ENCODE measurements around the gene POLQ.

The POLQ gene

GRCh38 chr3:121552379-121552778 lies 6.6 kb upstream of the POLQ start:
- Mint-ChIP-seq H3K36me3 (ENCODE audit: insufficient read depth) (peaks cover 4% of the 10 kb centered on the region), H3K9me3 (no peaks in the 10 kb centered on the region), H3K27me3 (no peaks in the 10 kb centered on the region), H3K4me1 (no peaks in the 10 kb centered on the region), H3K4me3 (no peak overlapping the region), H3K27ac (ENCODE audit: low read depth) (no peak overlapping the region)
- no peak for DNase-seq (ENCODE audit: low spot score in 2 of 2)
- no peak for ATAC-seq (replicated peaks; ENCODE audit: extremely low read depth, poor library complexity, severe bottlenecking)

GRCh38 chr3:121545049-121545573 lies 677 bp downstream of the POLQ start:
- Mint-ChIP-seq H3K9me3 (no peaks in the 10 kb centered on the region), H3K27ac (ENCODE audit: low read depth) (no peak overlapping the region), H3K4me1 (peaks cover 19% of the 10 kb centered on the region), H3K4me3 (peak overlapping the region; percentile 86), H3K36me3 (ENCODE audit: insufficient read depth) (peaks cover 10% of the 10 kb centered on the region), H3K27me3 (no peaks in the 10 kb centered on the region)
- ATAC-seq (replicated peaks; ENCODE audit: extremely low read depth, poor library complexity, severe bottlenecking) (no peak), DNase-seq (ENCODE audit: low spot score in 2 of 2) (no peak)

GRCh38 chr3:121542924-121543323 lies 2.9 kb downstream of the POLQ start:
- no peak overlapping the region for H3K4me3 Mint-ChIP-seq
- H3K36me3 Mint-ChIP-seq (ENCODE audit: insufficient read depth): peaks cover 7% of the 10 kb centered on the region
- no peaks in the 10 kb centered on the region for H3K27me3 Mint-ChIP-seq

GRCh38 chr3:121531269-121531668 lies 14.5 kb downstream of the POLQ start:
- Mint-ChIP-seq H3K4me3 (no peak overlapping the region), H3K4me1 (no peaks in the 10 kb centered on the region), H3K27me3 (no peaks in the 10 kb centered on the region), H3K36me3 (ENCODE audit: insufficient read depth) (no peaks in the 10 kb centered on the region), H3K9me3 (no peaks in the 10 kb centered on the region), H3K27ac (ENCODE audit: low read depth) (no peak overlapping the region)
- no peak for DNase-seq (ENCODE audit: low spot score in 2 of 2)
- ATAC-seq (replicated peaks; ENCODE audit: extremely low read depth, poor library complexity, severe bottlenecking): no peak

More at GRCh38 chr3:121542924-121543323, 2.9 kb downstream of the POLQ start:
- Mint-ChIP-seq H3K4me1 (peaks cover 19% of the 10 kb centered on the region), H3K27ac (ENCODE audit: low read depth) (no peak overlapping the region), H3K9me3 (no peaks in the 10 kb centered on the region)
- no peak for DNase-seq (ENCODE audit: low spot score in 2 of 2)
- ATAC-seq (replicated peaks; ENCODE audit: extremely low read depth, poor library complexity, severe bottlenecking): no peak

- Mint-ChIP-seq H3K4me3 (no peak overlapping the region), H3K9me3 (no peaks in the 10 kb centered on the region), H3K27ac (ENCODE audit: low read depth) (no peak overlapping the region), H3K36me3 (ENCODE audit: insufficient read depth) (peaks cover 2% of the 10 kb centered on the region), H3K27me3 (no peaks in the 10 kb centered on the region), H3K4me1 (no peaks in the 10 kb centered on the region)
- DNase-seq (ENCODE audit: low spot score in 2 of 2) (no peak), ATAC-seq (replicated peaks; ENCODE audit: extremely low read depth, poor library complexity, severe bottlenecking) (no peak)
Measured at GRCh38 chr3:121529308-121529707, 16.5 kb downstream of the POLQ start.

DNA sequence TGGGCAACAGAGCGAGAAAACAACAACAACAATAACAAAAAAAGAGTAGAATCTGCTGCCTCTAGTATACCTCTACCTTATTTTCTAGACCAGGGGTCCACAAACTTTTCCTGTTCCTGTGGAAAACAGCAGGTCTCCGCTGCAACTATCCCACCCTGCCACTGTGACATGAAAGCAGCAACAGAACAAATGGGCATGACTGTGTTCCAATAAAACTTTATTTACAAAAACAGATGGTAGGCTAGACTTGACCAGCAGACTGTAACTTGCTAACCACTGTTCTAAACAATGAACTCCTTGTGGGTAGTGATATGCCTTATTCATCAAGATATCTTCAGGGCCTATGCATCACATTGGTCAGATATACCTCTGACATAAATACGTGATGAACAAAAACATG lies 25.3 kb downstream of the POLQ start:
- ATAC-seq (replicated peaks; ENCODE audit: extremely low read depth, poor library complexity, severe bottlenecking) (no peak), DNase-seq (ENCODE audit: low spot score in 2 of 2) (no peak)
- Mint-ChIP-seq H3K4me1 (no peaks in the 10 kb centered on the region), H3K36me3 (ENCODE audit: insufficient read depth) (peaks cover 10% of the 10 kb centered on the region), H3K27ac (ENCODE audit: low read depth) (no peak overlapping the region), H3K9me3 (peaks cover 6% of the 10 kb centered on the region), H3K4me3 (no peak overlapping the region), H3K27me3 (no peaks in the 10 kb centered on the region)

GRCh38 chr3:121517953-121518655 lies 27.7 kb downstream of the POLQ start:
- H3K4me3 Mint-ChIP-seq: no peak overlapping the region
- no peaks in the 10 kb centered on the region for H3K27me3 Mint-ChIP-seq
- H3K4me1 Mint-ChIP-seq: no peaks in the 10 kb centered on the region
- ATAC-seq (replicated peaks; ENCODE audit: extremely low read depth, poor library complexity, severe bottlenecking) (no peak), DNase-seq (ENCODE audit: low spot score in 2 of 2) (no peak)
- no peak overlapping the region for H3K27ac Mint-ChIP-seq (ENCODE audit: low read depth)
- H3K36me3 Mint-ChIP-seq (ENCODE audit: insufficient read depth): peaks cover 12% of the 10 kb centered on the region
- peaks cover 6% of the 10 kb centered on the region for H3K9me3 Mint-ChIP-seq

DNA sequence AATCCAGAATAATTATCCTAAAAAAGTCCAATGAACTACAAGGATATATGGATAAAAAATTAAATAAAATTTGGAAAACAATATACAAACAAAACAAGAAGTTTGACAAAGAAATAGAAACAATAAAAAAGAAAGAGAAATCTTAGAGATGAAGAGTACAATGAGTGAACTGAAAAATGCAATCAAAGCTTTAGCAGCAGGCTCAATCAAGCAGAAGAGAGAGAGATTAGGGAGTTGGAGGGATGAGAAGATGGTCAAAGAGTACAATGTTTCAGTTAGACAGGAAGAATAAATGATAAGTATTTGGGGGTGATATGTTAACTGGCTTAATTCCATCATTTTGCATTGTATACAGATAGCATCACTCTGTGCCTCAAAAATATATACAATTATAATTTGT lies 29.9 kb downstream of the POLQ start:
- Mint-ChIP-seq H3K36me3 (ENCODE audit: insufficient read depth) (peaks cover 11% of the 10 kb centered on the region), H3K27me3 (no peaks in the 10 kb centered on the region), H3K4me1 (no peaks in the 10 kb centered on the region), H3K4me3 (no peak overlapping the region), H3K9me3 (peaks cover 6% of the 10 kb centered on the region), H3K27ac (ENCODE audit: low read depth) (no peak overlapping the region)
- no peak for ATAC-seq (replicated peaks; ENCODE audit: extremely low read depth, poor library complexity, severe bottlenecking)
- DNase-seq (ENCODE audit: low spot score in 2 of 2): no peak

DNA sequence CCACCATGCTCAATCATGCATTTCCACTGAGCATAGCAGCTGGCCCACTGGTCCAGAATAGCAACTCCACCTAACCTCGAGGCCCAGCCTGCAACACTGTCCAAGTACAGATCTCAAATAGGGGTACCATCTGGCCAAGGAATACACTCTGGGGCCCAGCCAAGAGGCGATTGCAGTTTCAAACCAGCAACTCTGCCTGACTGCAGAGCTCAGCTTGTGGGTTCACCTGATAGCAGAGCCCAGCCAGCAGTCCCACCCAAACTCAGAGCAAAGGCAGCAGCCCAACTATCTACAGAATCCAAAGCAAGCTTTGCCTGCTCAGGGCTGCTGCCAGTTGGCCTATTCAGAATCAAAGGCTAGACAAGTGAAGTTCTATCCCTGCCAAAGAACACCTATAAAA lies 30.5 kb downstream of the POLQ start:
- H3K36me3 Mint-ChIP-seq (ENCODE audit: insufficient read depth): peaks cover 8% of the 10 kb centered on the region
- DNase-seq (ENCODE audit: low spot score in 2 of 2) (no peak), ATAC-seq (replicated peaks; ENCODE audit: extremely low read depth, poor library complexity, severe bottlenecking) (no peak)
- no peaks in the 10 kb centered on the region for H3K27me3 Mint-ChIP-seq
- H3K4me1 Mint-ChIP-seq: no peaks in the 10 kb centered on the region
- H3K27ac Mint-ChIP-seq (ENCODE audit: low read depth): no peak overlapping the region
- H3K9me3 Mint-ChIP-seq: peaks cover 6% of the 10 kb centered on the region
- no peak overlapping the region for H3K4me3 Mint-ChIP-seq

DNA sequence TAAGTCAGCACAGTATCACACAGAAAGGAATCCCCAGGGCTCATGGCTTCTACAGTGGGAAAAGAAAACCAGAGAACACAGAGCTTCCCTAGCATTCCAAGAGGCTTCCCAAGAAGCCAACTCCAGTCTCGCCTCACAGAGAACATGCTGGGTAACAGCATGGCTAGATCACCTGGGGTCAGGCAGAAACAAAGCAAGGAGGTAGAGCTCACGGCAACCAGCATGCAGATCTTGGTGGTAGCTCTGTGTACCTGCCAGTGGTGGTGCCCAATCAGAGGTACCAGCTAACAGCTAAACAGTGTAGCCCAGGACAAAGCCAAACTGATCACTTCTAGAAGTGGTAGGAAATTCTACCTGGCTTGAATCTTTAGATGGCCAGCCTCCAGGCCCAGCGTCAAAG lies 31.3 kb downstream of the POLQ start:
- DNase-seq (ENCODE audit: low spot score in 2 of 2): no peak
- Mint-ChIP-seq H3K4me1 (no peaks in the 10 kb centered on the region), H3K27ac (ENCODE audit: low read depth) (no peak overlapping the region), H3K36me3 (ENCODE audit: insufficient read depth) (peaks cover 8% of the 10 kb centered on the region), H3K27me3 (no peaks in the 10 kb centered on the region), H3K4me3 (no peak overlapping the region), H3K9me3 (peaks cover 6% of the 10 kb centered on the region)
- no peak for ATAC-seq (replicated peaks; ENCODE audit: extremely low read depth, poor library complexity, severe bottlenecking)

GRCh38 chr3:121508389-121508788 lies 37.4 kb downstream of the POLQ start:
- no peaks in the 10 kb centered on the region for H3K27me3 Mint-ChIP-seq
- no peak overlapping the region for H3K27ac Mint-ChIP-seq (ENCODE audit: low read depth)
- no peaks in the 10 kb centered on the region for H3K36me3 Mint-ChIP-seq (ENCODE audit: insufficient read depth)
- no peak for DNase-seq (ENCODE audit: low spot score in 2 of 2)
- no peak for ATAC-seq (replicated peaks; ENCODE audit: extremely low read depth, poor library complexity, severe bottlenecking)
- no peaks in the 10 kb centered on the region for H3K9me3 Mint-ChIP-seq
- no peak overlapping the region for H3K4me3 Mint-ChIP-seq
- H3K4me1 Mint-ChIP-seq: peaks cover 4% of the 10 kb centered on the region

- Mint-ChIP-seq H3K9me3 (no peaks in the 10 kb centered on the region), H3K27me3 (no peaks in the 10 kb centered on the region), H3K4me3 (no peak overlapping the region), H3K36me3 (ENCODE audit: insufficient read depth) (no peaks in the 10 kb centered on the region), H3K4me1 (peaks cover 4% of the 10 kb centered on the region), H3K27ac (ENCODE audit: low read depth) (no peak overlapping the region)
- DNase-seq (ENCODE audit: low spot score in 2 of 2): no peak
- ATAC-seq (replicated peaks; ENCODE audit: extremely low read depth, poor library complexity, severe bottlenecking): no peak
Measured at GRCh38 chr3:121505256-121505655, 40.5 kb downstream of the POLQ start.

GRCh38 chr3:121504618-121505017 lies 41.2 kb downstream of the POLQ start:
- peaks cover 4% of the 10 kb centered on the region for H3K4me1 Mint-ChIP-seq
- no peak overlapping the region for H3K27ac Mint-ChIP-seq (ENCODE audit: low read depth)
- H3K36me3 Mint-ChIP-seq (ENCODE audit: insufficient read depth): no peaks in the 10 kb centered on the region
- ATAC-seq (replicated peaks; ENCODE audit: extremely low read depth, poor library complexity, severe bottlenecking): no peak
- H3K27me3 Mint-ChIP-seq: no peaks in the 10 kb centered on the region
- DNase-seq (ENCODE audit: low spot score in 2 of 2): no peak
- no peaks in the 10 kb centered on the region for H3K9me3 Mint-ChIP-seq
- H3K4me3 Mint-ChIP-seq: no peak overlapping the region
